Activated naive CD8-positive, alpha-beta T cell treated with anti-CD3 and anti-CD28 coated beads, Interleukin-2, amount 10 ng/mL, durations not matched to agents 7 days and 5 days (primary cell): Measurements from ENCODE around the gene SP8. TPM values are rescaled to one million over a fixed set of nuclear protein-coding genes. Genes with fewer than 3 reads are reported as not detected.

Source experiments
- ATAC-seq: fragments of 150-1000 bp; cut with Tn5 transposase; one replicate; pipeline ENCODE4 v1.10.0; 2021; ENCODE audit warnings: low read depth, moderate library complexity
- POLR2A ChIA-PET: fragments of 350-600 bp; sonication (Branson Sonifier 250); formaldehyde crosslinking; loops from one replicate; lab custom pipeline; 2021; ENCODE audit warnings: antibody characterized with exemption; lab: Charles Lee
- DNase-seq: peaks from one replicate; pipeline ENCODE4 v3.0.0; 2021
- H3K27ac Mint-ChIP-seq: one replicate; pipeline ENCODE4 v1.8.0; 2022; ENCODE audit warnings: mild to moderate bottlenecking, mixed read lengths
- H3K27me3 Mint-ChIP-seq: one replicate; pipeline ENCODE4 v1.8.0; 2022; ENCODE audit warnings: mild to moderate bottlenecking, moderate library complexity, mixed read lengths
- H3K36me3 Mint-ChIP-seq: one replicate; pipeline ENCODE4 v1.8.0; 2021; ENCODE audit warnings: mild to moderate bottlenecking, mixed read lengths
- H3K4me1 Mint-ChIP-seq: one replicate; pipeline ENCODE4 v1.8.0; 2021; ENCODE audit warnings: mixed read lengths
- H3K4me3 Mint-ChIP-seq: one replicate; pipeline ENCODE4 v1.8.0; 2022; ENCODE audit warnings: mild to moderate bottlenecking, moderate library complexity, mixed read lengths
- H3K9me3 Mint-ChIP-seq: one replicate; pipeline ENCODE4 v1.8.0; 2021; ENCODE audit warnings: mixed read lengths
- total RNA-seq, 2 experiments: library from RNA; stranded (reverse); gene quantifications; one replicate each; pipeline ENCODE4 v1.2.3, GENCODE V29; 2021

Gene SP8
- total RNA-seq, 2 experiments from 2014 or later: not detected

GRCh38 chr7:20799566-20800366 lies 13.1 kb upstream of the SP8 start:
- POLR2A ChIA-PET: no interaction called here
- Mint-ChIP-seq H3K4me3 (no peak overlapping the region), H3K27me3 (peaks cover 47% of the 10 kb centered on the region)

GRCh38 chr7:20798694-20799121 lies 12.0 kb upstream of the SP8 start:
- Mint-ChIP-seq H3K27me3 (peaks cover 52% of the 10 kb centered on the region), H3K36me3 (no peaks in the 10 kb centered on the region), H3K4me3 (peak overlapping the region; percentile 53), H3K4me1 (peaks cover 12% of the 10 kb centered on the region), H3K9me3 (no peaks in the 10 kb centered on the region), H3K27ac (no peak overlapping the region)
- POLR2A ChIA-PET: no interaction called here
- no peak for DNase-seq
- no peak for ATAC-seq

More at GRCh38 chr7:20799566-20800366, 13.1 kb upstream of the SP8 start:
- no peak for ATAC-seq
- DNase-seq: no peak
- H3K4me1 Mint-ChIP-seq: peaks cover 12% of the 10 kb centered on the region
- H3K27ac Mint-ChIP-seq: no peak overlapping the region
- no peaks in the 10 kb centered on the region for H3K9me3 Mint-ChIP-seq
- no peaks in the 10 kb centered on the region for H3K36me3 Mint-ChIP-seq

- no peak overlapping the region for H3K4me3 Mint-ChIP-seq
- H3K27ac Mint-ChIP-seq: no peak overlapping the region
- DNase-seq (peak; percentile 64), ATAC-seq (peak; percentile 85)
- peaks cover 57% of the 10 kb centered on the region for H3K27me3 Mint-ChIP-seq
- no peaks in the 10 kb centered on the region for H3K9me3 Mint-ChIP-seq
- POLR2A ChIA-PET: no interaction called here
- H3K36me3 Mint-ChIP-seq: no peaks in the 10 kb centered on the region
- H3K4me1 Mint-ChIP-seq: peaks cover 12% of the 10 kb centered on the region
These were observed 11.5 kb upstream of the SP8 start for GRCh38 chr7:20798081-20798693.

- H3K9me3 Mint-ChIP-seq: no peaks in the 10 kb centered on the region
- peaks cover 63% of the 10 kb centered on the region for H3K27me3 Mint-ChIP-seq
- POLR2A ChIA-PET: no interaction called here
- peak overlapping the region; percentile 85 for H3K4me3 Mint-ChIP-seq
- H3K4me1 Mint-ChIP-seq: peaks cover 12% of the 10 kb centered on the region
- H3K36me3 Mint-ChIP-seq: no peaks in the 10 kb centered on the region
- DNase-seq (no peak), ATAC-seq (peak; percentile 69)
- peak overlapping the region; percentile 48 for H3K27ac Mint-ChIP-seq
These were observed 10.9 kb upstream of the SP8 start for GRCh38 chr7:20797462-20798080.

- Mint-ChIP-seq H3K4me1 (peaks cover 12% of the 10 kb centered on the region), H3K27ac (peak overlapping the region; percentile 48)
These were observed 10.4 kb upstream of the SP8 start for GRCh38 chr7:20797042-20797461.

GRCh38 chr7:20796500-20796899 lies 9.8 kb upstream of the SP8 start:
- POLR2A ChIA-PET: no interaction called here

More at GRCh38 chr7:20797042-20797461, 10.4 kb upstream of the SP8 start:
- DNase-seq: no peak
- Mint-ChIP-seq H3K36me3 (no peaks in the 10 kb centered on the region), H3K4me3 (peak overlapping the region; percentile 85), H3K27me3 (peaks cover 69% of the 10 kb centered on the region), H3K9me3 (peaks cover 1% of the 10 kb centered on the region)
- ATAC-seq: no peak
- POLR2A ChIA-PET: no interaction called here

GRCh38 chr7:20795881-20796280 lies 9.2 kb upstream of the SP8 start:
- Mint-ChIP-seq H3K4me3 (no peak overlapping the region), H3K27me3 (peaks cover 80% of the 10 kb centered on the region), H3K9me3 (peaks cover 3% of the 10 kb centered on the region), H3K4me1 (peaks cover 15% of the 10 kb centered on the region), H3K36me3 (no peaks in the 10 kb centered on the region), H3K27ac (no peak overlapping the region)
- no peak for DNase-seq
- ATAC-seq: no peak
- POLR2A ChIA-PET: no interaction called here

More at GRCh38 chr7:20796500-20796899, 9.8 kb upstream of the SP8 start:
- Mint-ChIP-seq H3K36me3 (no peaks in the 10 kb centered on the region), H3K4me1 (peaks cover 12% of the 10 kb centered on the region), H3K9me3 (peaks cover 3% of the 10 kb centered on the region), H3K27me3 (peaks cover 74% of the 10 kb centered on the region), H3K27ac (no peak overlapping the region), H3K4me3 (no peak overlapping the region)
- no peak for DNase-seq
- no peak for ATAC-seq

GRCh38 chr7:20795361-20795760 lies 8.7 kb upstream of the SP8 start:
- Mint-ChIP-seq H3K4me1 (peaks cover 15% of the 10 kb centered on the region), H3K27ac (no peak overlapping the region), H3K36me3 (no peaks in the 10 kb centered on the region), H3K9me3 (peaks cover 3% of the 10 kb centered on the region), H3K27me3 (peaks cover 85% of the 10 kb centered on the region), H3K4me3 (no peak overlapping the region)
- POLR2A ChIA-PET: no interaction called here
- DNase-seq (no peak), ATAC-seq (no peak)

GRCh38 chr7:20794676-20795075 lies 8.0 kb upstream of the SP8 start:
- POLR2A ChIA-PET: no interaction called here
- Mint-ChIP-seq H3K27me3 (peaks cover 85% of the 10 kb centered on the region), H3K9me3 (peaks cover 5% of the 10 kb centered on the region), H3K4me1 (peaks cover 16% of the 10 kb centered on the region), H3K27ac (no peak overlapping the region), H3K36me3 (no peaks in the 10 kb centered on the region), H3K4me3 (no peak overlapping the region)
- ATAC-seq (no peak), DNase-seq (no peak)

GRCh38 chr7:20793694-20794394 lies 7.2 kb upstream of the SP8 start:
- Mint-ChIP-seq H3K27ac (no peak overlapping the region), H3K36me3 (no peaks in the 10 kb centered on the region), H3K9me3 (peaks cover 5% of the 10 kb centered on the region), H3K4me3 (no peak overlapping the region), H3K27me3 (peaks cover 81% of the 10 kb centered on the region), H3K4me1 (peaks cover 14% of the 10 kb centered on the region)
- DNase-seq (no peak), ATAC-seq (no peak)
- POLR2A ChIA-PET: no interaction called here

- Mint-ChIP-seq H3K9me3 (peaks cover 5% of the 10 kb centered on the region), H3K4me3 (no peak overlapping the region), H3K27me3 (peaks cover 84% of the 10 kb centered on the region), H3K4me1 (peaks cover 11% of the 10 kb centered on the region), H3K27ac (no peak overlapping the region), H3K36me3 (no peaks in the 10 kb centered on the region)
- ATAC-seq (no peak), DNase-seq (no peak)
- POLR2A ChIA-PET: no interaction called here
These were observed 6.6 kb upstream of the SP8 start for GRCh38 chr7:20793248-20793647.

GRCh38 chr7:20791538-20792434 lies 5.1 kb upstream of the SP8 start:
- POLR2A ChIA-PET: no interaction called here
- H3K27ac Mint-ChIP-seq: peak overlapping the region; percentile 46
- peaks cover 9% of the 10 kb centered on the region for H3K9me3 Mint-ChIP-seq

More at GRCh38 chr7:20791538-20792434, 5.1 kb upstream of the SP8 start:
- ATAC-seq (no peak), DNase-seq (no peak)
- peaks cover 8% of the 10 kb centered on the region for H3K4me1 Mint-ChIP-seq
- peaks cover 87% of the 10 kb centered on the region for H3K27me3 Mint-ChIP-seq
- peak overlapping the region; percentile 29 for H3K4me3 Mint-ChIP-seq
- H3K36me3 Mint-ChIP-seq: no peaks in the 10 kb centered on the region
